ENCODE measurements around the gene RRBP1.

DNA sequence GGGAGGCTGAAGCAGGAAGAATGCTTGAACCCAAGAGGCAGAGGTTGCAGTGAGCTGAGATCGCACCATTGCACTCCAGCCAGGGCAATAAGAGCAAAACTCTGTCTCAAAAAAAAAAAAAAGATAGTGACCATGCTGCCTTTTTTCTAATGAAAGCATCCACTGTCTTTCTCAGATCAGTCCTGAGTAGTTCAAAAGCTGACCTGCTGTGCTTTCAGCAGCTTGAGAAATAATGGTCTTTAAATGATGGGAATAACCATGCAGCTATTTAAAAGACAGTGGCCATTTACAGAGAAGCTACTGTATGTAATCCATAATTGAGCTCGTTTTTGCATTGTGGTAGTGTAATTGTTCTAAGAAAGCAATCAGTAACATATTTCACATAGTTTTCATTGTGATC lies 76.0 kb downstream of the RRBP1 start:
- TF ChIP-seq POLR2A (IDR thresholded peaks at IDR 0.05), result no peak
- TF ChIP-seq, protein P1, sequence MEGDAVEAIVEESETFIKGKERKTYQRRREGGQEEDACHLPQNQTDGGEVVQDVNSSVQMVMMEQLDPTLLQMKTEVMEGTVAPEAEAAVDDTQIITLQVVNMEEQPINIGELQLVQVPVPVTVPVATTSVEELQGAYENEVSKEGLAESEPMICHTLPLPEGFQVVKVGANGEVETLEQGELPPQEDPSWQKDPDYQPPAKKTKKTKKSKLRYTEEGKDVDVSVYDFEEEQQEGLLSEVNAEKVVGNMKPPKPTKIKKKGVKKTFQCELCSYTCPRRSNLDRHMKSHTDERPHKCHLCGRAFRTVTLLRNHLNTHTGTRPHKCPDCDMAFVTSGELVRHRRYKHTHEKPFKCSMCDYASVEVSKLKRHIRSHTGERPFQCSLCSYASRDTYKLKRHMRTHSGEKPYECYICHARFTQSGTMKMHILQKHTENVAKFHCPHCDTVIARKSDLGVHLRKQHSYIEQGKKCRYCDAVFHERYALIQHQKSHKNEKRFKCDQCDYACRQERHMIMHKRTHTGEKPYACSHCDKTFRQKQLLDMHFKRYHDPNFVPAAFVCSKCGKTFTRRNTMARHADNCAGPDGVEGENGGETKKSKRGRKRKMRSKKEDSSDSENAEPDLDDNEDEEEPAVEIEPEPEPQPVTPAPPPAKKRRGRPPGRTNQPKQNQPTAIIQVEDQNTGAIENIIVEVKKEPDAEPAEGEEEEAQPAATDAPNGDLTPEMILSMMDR (IDR thresholded peaks at IDR 0.05), result no peak
- TF ChIP-seq POLR2AphosphoS5 (IDR thresholded peaks at IDR 0.05; ENCODE audit: insufficient read depth in 1 of 2, low read depth in 1 of 2), result no peak

All from vagina (tissue), 2 donors.